GM21737 (cell line): ENCODE measurements around the gene THSD7B.
"Not testable (repeated sequence)": the region's sequence is repeated elsewhere in the genome, so short reads cannot be mapped to it uniquely, and the experiment has no call there.

Experiments
- ATAC-seq: cut with Tn5 transposase; IDR thresholded peaks from one replicate; pipeline ENCODE4 v1.9.1; 2021; ENCODE audit warnings: mild to moderate bottlenecking, moderate library complexity; ENCODE audit not compliant: unreplicated experiment

THSD7B gene, protein sequence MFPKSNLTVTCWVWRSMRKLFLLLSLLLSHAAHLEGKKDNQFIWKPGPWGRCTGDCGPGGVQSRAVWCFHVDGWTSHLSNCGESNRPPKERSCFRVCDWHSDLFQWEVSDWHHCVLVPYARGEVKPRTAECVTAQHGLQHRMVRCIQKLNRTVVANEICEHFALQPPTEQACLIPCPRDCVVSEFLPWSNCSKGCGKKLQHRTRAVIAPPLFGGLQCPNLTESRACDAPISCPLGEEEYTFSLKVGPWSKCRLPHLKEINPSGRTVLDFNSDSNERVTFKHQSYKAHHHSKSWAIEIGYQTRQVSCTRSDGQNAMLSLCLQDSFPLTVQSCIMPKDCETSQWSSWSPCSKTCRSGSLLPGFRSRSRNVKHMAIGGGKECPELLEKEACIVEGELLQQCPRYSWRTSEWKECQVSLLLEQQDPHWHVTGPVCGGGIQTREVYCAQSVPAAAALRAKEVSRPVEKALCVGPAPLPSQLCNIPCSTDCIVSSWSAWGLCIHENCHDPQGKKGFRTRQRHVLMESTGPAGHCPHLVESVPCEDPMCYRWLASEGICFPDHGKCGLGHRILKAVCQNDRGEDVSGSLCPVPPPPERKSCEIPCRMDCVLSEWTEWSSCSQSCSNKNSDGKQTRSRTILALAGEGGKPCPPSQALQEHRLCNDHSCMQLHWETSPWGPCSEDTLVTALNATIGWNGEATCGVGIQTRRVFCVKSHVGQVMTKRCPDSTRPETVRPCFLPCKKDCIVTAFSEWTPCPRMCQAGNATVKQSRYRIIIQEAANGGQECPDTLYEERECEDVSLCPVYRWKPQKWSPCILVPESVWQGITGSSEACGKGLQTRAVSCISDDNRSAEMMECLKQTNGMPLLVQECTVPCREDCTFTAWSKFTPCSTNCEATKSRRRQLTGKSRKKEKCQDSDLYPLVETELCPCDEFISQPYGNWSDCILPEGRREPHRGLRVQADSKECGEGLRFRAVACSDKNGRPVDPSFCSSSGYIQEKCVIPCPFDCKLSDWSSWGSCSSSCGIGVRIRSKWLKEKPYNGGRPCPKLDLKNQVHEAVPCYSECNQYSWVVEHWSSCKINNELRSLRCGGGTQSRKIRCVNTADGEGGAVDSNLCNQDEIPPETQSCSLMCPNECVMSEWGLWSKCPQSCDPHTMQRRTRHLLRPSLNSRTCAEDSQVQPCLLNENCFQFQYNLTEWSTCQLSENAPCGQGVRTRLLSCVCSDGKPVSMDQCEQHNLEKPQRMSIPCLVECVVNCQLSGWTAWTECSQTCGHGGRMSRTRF (N-terminal part only)

DNA sequence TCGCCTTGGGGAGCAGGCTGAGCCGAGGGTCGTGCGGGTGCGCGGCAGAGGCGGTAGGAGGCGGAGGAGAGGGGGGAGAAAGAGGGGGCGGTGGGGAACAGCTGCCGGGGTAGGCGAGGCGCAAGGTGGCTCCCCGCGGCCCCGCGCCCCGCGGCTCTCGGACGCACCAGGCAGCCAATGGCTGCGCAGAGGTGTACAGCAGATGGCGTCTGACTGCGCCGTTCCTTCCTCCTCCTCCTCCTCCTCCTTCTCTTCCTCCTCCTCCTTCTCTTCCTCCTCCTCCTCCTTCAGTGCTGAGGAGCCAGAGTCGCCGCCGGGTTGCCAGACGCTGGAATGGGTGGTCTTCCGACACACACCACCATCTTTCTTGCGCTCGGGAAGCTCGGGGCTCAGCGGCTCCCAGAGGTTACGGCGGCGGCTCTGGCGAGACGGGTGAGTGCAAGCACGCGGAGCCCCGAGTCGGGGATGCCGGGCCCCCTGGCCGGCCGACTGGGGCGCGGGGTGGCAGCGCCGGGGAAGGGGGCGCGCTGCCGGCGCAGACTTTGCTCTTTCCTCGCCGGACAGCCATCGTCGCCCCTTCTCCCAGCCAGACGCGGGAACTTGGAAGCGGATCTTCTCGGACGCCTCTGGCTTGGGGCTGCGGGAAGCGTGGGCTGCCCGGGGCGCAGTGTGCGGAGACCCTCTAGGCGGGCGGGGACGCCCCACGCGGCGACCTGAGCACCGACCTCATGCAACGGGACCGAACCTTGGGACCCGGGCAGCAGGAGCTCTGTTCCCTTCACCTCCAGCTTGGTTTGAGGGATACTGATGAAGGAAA is at the start of gene THSD7B:
Gene THSD7B (plus strand): TSS at position 290 of the 817 bp plus-strand sequence. CDS start 116,634 bp downstream, outside the sequence.
- ATAC-seq = no peak

DNA sequence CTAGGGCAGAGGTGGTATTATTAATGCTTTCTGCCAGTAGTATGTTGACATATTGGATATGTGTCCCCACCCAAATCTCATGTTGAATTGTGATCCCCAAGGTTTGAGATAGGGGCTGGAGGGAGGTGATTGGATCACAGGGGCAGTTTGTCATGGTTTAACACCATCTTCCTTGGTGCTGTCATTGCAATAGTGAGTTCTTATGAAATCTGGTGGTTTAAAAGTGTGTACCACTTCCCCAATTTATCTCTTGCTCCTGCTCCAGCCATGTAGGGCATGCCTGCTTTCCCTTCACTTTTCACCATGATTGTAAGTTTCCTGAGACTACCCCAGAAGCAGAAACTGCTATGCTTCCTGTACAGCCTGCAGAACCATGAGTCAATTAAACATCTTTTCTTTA is 47.1 kb upstream of the THSD7B start:
- ATAC-seq = no peak

DNA sequence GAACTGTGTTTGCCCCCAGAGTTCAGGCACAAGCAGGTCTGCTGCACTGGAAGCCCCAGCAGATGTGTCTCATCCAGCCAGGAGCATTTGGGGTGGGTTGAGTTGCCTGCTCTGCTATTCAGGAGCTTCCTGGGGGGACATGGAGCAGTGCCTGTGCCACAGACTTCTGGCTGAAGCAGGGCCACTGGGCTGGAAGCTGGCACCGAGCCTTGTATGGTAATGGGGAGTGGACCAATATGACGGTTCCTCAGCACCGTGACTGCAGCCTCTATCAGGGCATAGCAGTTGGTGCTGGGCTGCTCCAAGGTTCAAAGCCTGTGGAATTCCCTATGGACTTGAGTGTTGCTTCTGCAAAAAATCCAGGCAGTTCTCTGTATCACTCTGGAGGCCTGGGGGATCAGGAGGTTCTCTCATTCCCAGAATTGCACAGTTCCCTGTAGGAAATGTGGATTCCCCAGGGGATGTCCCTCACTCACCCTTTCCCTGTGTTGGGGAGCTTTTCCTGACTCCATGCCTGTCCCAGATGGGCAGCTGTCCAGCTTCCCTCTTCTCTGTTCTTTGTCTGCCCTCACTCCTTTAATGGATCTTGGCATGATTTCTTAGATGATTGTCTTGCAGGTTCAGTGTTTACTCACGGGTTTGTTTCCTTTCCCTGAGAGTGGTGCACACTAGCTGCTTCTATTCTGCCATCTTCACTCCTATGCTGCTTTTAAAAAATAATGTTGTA is 37.2 kb upstream of the THSD7B start:
- ATAC-seq = no peak

DNA sequence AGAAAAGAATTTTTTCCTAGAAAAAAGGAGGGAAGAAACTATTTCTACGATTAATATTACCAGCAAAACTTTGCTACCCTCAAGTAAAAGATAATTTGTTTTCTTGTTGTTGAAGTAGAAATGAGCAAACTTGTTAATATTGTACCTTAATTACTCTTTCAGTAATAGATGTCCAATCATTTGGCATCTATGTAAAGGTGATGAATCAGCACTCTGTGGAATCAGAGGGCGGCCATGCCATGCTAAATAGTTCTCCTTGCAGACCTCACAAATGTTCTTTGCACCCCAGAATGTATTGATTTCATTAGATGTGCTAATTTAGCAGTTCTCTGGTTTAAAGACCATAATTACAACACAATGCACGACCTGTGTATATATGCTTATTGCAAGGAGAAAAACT is 29.1 kb upstream of the THSD7B start:
- ATAC-seq = no peak

DNA sequence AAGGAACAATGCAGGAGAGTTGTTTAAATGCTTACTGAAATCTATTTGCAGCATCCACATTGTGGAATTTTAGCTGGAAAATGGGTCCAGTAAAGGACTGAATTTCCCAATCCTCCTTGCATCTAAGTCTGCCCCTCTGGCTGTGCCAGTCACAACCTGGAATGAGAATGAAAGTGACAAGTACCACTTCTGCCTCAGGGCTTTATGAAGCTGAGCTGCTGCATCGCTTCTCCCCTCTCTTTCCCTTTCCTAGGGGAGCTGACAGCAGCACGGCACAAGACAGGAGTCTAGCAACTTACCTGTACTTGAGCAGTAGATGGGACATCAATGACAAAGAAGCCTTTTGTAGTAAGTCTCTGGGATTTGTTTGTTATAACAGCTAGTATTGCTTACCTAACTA is 27.3 kb upstream of the THSD7B start:
- ATAC-seq = no peak

DNA sequence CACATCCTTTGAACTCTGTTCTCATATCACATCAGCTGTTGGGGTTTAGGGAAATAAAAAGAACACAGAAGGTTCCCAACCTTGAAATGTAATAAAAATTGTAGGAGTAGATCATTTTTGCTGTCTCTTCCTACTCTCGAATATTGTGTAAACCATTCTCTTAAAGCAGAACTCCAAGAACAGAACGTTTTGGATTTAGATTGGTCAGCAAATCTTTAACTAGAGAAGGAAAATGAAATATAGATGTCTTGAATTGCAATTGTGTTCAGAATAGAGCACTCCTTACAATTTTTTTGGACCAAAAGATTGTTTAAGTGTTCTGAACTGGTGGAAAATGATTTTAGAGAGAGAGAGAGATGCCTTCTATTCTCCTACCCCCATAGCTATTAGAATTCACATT is 23.9 kb upstream of the THSD7B start:
- no peak for ATAC-seq

DNA sequence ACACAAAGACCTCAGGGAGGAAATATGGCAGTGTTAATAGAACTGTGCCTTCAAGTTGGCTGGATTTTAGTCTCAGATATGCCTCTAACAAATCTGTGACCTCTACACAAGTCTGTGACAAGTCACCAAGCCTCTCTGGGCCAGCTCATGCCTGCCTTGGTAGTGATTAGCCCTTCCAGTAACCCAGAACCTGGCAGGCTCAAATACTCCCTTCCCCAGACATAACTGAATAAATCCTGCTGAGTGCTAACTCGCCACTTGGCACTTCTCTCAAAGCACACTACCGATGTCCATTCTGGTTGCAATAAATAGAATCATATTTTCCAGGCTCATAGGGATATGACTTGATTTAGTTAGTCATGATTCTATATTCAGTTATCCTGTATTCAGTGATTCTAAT is 15.3 kb upstream of the THSD7B start:
- no peak for ATAC-seq

DNA sequence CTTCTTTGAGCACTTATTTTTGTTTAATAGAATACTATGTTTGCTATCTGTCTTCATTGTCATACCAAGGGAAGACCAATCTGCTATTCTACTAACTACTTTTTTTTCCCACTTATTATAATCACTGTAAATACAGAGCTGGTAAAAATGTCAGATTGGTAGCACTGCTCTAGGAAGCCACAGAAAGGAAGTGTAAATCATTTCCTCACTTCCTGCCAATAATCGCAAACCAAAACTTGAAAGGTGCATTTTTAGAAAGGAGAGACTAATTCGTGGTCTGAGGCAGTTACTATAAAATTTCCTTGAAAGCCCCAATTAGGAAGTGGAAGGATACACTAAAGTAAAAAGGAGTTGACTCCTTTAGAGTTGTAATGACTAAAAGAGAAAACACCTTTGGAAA is 13.9 kb upstream of the THSD7B start:
- ATAC-seq = no peak

DNA sequence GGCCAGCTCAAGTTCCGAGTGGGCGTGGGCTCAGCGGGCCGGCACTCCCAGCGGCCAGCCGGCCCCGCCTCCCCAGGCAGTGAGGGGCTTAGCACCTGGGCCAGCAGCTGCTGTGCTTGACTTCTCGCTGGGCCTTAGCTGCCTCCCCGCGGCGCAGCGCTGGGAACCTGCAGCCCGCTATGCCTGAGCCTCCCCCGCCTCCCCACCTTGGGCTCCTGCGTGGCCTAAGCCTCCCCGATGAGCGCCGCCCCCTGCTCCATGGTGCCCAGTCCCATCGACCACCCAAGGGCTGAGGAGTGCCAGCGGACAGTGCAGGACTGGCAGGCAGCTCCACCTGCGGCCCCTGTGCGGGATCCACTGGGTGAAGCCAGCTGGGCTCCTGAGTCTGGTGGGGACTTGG is 6.8 kb upstream of the THSD7B start:
- ATAC-seq = not testable (repeated sequence)

DNA sequence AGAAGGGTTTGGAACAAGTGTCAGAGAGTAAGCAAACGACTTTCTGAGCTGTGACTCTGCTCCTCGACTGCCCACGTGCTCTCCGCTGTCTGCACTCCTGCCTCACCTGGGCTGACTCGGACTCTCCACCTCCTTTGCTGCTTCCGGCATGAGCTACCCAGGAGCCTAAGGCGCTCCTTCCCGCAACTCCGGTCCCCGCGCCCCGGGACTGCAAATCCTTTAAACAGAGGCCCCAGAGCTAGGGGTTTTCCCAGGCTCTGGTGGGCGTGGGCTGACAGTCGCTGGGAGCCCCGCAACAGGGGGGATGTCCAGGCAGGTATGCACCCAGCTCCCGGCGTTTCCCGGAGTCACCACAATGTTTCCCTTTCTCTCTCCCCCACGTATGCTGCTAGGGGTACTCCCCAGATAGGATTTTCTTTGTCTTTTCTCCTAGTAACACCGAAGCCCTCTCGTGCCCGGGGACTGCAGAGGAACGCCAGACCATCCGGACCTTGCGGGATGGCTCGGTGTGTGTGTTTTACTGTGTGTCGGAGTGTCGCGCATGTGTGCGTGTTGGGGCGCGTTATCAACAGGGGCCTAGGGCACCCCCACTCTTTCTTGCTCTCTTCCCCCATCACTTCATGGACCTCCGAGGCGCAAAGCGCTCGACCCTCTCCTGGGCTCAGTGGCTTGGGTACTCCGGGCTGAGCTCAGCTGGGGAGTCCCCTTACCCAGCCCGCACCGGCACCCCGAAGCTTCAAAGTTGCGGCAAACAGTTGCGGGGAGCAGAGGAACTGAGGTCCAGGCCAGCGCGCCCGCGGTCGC is 691 bp upstream of the THSD7B start:
- ATAC-seq = no peak

DNA sequence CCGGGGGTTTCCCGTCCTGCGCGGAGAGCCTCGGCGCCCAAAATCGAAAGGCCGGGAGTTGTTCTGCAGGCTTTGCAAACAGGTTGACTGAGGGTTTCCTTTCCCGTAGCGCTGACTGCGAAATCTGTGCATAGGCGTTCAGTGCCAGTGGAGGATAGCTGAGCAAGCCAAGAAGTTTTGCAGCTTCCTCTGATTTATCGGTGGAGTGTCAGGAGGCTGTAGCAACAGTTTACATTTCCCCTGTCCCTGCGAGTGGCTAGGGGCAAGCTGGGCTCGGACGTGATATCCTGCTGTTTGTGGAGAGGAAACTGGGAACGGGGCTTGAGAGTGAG is 694 bp downstream of the THSD7B start:
- ATAC-seq = no peak

DNA sequence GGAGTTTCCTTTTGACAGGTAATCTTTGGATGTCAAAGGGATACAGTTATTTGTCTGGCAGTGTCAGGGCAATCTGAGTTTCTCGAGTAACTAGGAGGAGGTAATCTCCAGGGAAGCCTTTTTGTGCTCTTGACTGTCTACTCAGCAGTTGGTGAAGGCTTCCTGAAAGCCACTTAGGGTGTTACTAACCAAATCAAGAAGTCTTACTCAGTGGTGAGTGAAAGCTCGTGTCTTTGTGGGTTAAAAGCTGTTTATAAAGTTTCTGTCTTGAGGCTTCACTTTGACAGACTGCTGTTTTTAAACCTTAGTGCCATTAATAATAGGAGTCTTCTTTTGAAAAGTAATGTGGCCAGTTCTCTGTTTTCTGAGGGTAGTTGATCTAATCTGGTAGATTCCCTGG is 1.7 kb downstream of the THSD7B start:
- no peak for ATAC-seq

DNA sequence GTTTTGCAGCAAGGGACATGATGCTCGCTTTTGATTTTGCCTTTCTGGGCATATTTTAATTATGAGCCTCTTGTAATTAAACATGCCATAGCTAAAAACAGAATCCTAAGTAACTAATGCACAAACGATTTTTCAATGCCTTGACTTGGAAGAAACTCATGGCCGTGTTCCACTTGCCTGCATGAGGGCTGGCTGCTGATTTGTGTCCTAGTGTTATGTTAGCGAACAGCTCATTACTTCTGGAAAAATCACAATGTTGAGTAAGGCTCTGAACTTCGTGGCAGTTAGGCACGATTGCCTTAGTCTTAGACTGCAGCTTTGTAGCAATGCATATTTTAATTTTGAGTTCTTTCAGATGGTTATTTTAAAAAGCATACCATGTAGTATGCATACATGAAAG is 4.5 kb downstream of the THSD7B start:
- ATAC-seq = no peak

DNA sequence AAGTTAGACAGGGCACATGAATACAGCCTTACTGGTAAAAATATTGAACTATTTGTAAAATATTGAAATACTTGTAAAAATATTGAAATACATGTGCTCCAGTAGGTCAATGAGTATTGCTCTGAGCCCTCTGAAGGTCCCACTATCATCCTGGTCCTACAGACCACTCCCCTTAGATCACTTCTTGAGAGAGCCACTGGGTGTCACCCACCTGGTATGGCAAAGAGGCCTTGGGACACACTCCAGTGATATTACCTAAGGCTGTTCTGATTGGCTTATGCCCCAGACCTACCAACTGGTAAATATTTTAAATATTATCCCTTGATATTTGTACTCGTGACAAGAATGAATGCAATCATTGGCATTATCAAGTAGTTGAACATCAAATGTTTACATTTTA is 5.0 kb downstream of the THSD7B start:
- ATAC-seq = no peak

DNA sequence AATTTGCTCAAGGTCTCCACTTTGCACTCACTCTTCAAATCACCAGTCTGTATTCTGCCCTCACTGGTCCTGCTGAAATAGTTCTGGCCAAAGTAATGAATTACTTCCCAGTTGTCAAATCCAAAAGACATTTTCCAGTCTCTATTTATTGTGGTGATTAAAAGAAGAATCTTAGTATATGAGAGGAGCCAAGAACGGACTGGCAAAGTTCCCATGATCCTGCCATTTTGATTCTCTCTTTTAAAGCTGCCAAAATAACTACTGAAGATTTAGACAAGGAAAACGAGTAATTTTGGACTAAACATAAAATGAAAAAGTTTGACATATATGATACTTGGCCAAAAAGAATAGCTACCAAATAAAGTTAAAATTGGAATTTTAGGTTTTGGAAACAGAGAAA is 12.0 kb downstream of the THSD7B start:
- no peak for ATAC-seq

DNA sequence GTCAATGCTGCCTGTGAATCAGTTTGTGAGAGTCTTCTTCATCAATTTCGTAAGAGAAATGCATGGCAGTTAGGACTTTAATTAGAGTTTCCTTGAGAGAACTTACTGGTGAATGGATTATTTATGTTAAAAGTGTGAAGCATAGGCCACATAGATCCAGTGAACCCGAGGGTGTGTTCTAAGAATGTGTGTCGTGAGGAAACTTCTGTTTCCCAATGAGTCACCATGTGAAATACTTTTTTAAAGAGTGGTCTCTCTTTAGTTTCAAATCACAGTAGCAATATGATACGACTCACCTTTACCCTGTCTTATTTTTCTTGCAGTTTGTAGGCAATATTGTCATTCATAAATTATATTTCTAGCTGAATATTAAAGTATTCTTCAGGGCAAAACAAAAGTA is 18.5 kb downstream of the THSD7B start:
- no peak for ATAC-seq

DNA sequence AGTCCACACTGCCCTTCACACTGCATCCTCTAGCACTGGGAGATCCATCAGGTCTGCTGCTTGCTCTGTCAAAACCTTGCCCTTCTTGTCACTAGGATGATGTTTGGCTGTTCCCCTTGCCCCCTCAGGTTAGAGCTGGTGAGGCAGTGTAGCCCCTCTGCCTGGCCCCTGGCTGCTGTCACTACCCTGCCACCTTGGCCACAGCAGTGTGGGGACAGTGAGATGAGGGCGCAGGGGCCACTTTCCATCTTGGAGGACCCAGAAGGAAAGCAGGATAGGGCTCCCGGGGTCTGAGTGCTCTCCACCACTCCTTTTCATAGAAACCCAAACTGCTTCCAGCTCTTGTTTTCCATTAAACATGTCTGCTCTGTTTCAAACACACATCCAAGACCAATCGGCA is 19.9 kb downstream of the THSD7B start:
- no peak for ATAC-seq

DNA sequence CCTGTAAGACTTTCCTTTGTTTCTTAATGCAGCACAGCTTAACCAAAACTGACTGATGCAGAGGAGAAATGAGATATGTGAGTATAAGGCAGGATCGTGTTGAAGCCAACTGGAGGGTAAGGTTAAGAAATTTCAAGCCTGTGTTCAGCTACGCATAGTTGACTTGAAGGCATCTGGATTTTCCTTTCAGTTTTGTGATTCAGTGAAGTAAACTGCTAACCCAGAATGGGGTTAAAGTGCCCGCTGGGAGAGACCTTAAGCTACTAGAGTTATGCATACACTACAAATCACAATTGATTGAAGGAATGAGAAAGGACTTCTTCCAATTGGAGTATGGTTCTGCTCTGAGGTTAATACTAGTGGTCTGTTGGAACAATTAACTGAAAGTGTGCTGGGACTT is 22.6 kb downstream of the THSD7B start:
- ATAC-seq = no peak

DNA sequence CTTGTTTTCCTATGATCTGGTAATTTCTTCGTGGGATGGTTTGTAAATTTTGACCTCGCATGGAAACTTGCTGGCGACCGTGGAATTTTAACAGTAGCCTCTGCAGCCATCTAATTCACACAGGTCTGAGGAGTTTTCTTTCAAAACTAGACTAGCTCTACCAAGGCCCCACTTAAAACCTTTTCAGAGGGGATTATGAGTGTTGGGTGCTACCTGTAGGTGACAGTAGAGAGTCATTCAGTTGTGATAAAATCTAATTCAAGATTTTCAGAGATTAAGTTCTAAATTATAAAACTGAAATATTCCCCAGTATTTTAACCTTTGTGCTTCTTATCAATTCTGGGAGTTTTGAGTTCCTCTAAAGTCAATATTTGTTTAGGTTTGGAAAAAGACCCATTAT is 31.0 kb downstream of the THSD7B start:
- ATAC-seq = no peak
